Activated naive CD4-positive, alpha-beta T cell treated with Interleukin-2 at 50 U/mL for 16 hours (primary cell): ENCODE data around the gene ANAPC13.

Experiments used
- DNase-seq: peaks from one replicate; pipeline ENCODE4 v3.0.0-alpha.2; 2020

ANAPC13 gene

GRCh38 chr3:134485718-134486576 is at the start of gene ANAPC13, which contains the start of gene CEP63:
Gene ANAPC13, minus strand, starts transcription at chr3:134485985. Its CDS starts 3,081 bp downstream, at chr3:134482904.
Gene CEP63, plus strand, starts transcription at chr3:134486057. Its CDS starts 9,264 bp downstream, at chr3:134495321.
- peak; percentile 92 for DNase-seq

GRCh38 chr3:134535186-134535970 is 49.6 kb upstream of the ANAPC13 start:
- DNase-seq, result no peak

- no peak for DNase-seq
Observed at GRCh38 chr3:134533493-134533892, 47.7 kb upstream of the ANAPC13 start.

GRCh38 chr3:134527538-134528186 is 41.9 kb upstream of the ANAPC13 start:
- no peak for DNase-seq

- DNase-seq, result no peak
Observed at GRCh38 chr3:134527037-134527436, 41.3 kb upstream of the ANAPC13 start.

- no peak for DNase-seq
Observed at GRCh38 chr3:134526319-134526718, 40.5 kb upstream of the ANAPC13 start.

GRCh38 chr3:134525293-134525692 is 39.5 kb upstream of the ANAPC13 start:
- no peak for DNase-seq

- DNase-seq, result no peak
Observed at GRCh38 chr3:134522541-134522940, 36.8 kb upstream of the ANAPC13 start.

GRCh38 chr3:134517791-134518190 is 32.0 kb upstream of the ANAPC13 start:
- no peak for DNase-seq

GRCh38 chr3:134516905-134517304 is 31.1 kb upstream of the ANAPC13 start:
- DNase-seq, result no peak

GRCh38 chr3:134511500-134511899 is 25.7 kb upstream of the ANAPC13 start:
- DNase-seq, result no peak

GRCh38 chr3:134505485-134505884 is 19.7 kb upstream of the ANAPC13 start:
- no peak for DNase-seq

GRCh38 chr3:134504132-134504531 is 18.3 kb upstream of the ANAPC13 start:
- no peak for DNase-seq

GRCh38 chr3:134503266-134503665 is 17.5 kb upstream of the ANAPC13 start:
- no peak for DNase-seq

GRCh38 chr3:134496471-134497071 is 10.8 kb upstream of the ANAPC13 start:
- DNase-seq, result no peak

GRCh38 chr3:134495980-134496379 is 10.2 kb upstream of the ANAPC13 start:
- DNase-seq, result no peak

GRCh38 chr3:134494495-134494894 is 8.7 kb upstream of the ANAPC13 start:
- DNase-seq, result no peak

- no peak for DNase-seq
Observed at GRCh38 chr3:134487406-134487805, 1.6 kb upstream of the ANAPC13 start.

- no peak for DNase-seq
Observed at GRCh38 chr3:134486577-134487041, 824 bp upstream of the ANAPC13 start.

GRCh38 chr3:134485075-134485717 is 589 bp downstream of the ANAPC13 start:
- DNase-seq, result no peak

- no peak for DNase-seq
Observed at GRCh38 chr3:134483195-134483900, 2.4 kb downstream of the ANAPC13 start.

- no peak for DNase-seq
Observed at GRCh38 chr3:134482622-134483021, 3.2 kb downstream of the ANAPC13 start.
